Osteocyte (in vitro differentiated cells): ENCODE results near the gene CTTNBP2. TPM values are rescaled to one million over a fixed set of nuclear protein-coding genes. Genes with fewer than 3 reads are reported as not detected.

ENCODE experiments used
- DNase-seq: peaks from one replicate; pipeline ENCODE4 v3.0.0; 2021; ENCODE audit warnings: mixed read lengths; ENCODE audit not compliant: unreplicated experiment; ENCODE audit errors: extremely low spot score
- H3K27ac Mint-ChIP-seq: one replicate; pipeline ENCODE4 v1.8.0; 2021; ENCODE audit warnings: mild to moderate bottlenecking, mixed read lengths; ENCODE audit not compliant: unreplicated experiment
- H3K27me3 Mint-ChIP-seq: one replicate; pipeline ENCODE4 v1.8.0; 2021; ENCODE audit warnings: mixed read lengths; ENCODE audit not compliant: unreplicated experiment
- H3K36me3 Mint-ChIP-seq: one replicate; pipeline ENCODE4 v1.8.0; 2021; ENCODE audit warnings: mixed read lengths; ENCODE audit not compliant: unreplicated experiment
- H3K4me1 Mint-ChIP-seq: one replicate; pipeline ENCODE4 v1.8.0; 2021; ENCODE audit warnings: mixed read lengths; ENCODE audit not compliant: unreplicated experiment
- H3K4me3 Mint-ChIP-seq: one replicate; pipeline ENCODE4 v1.8.0; 2021; ENCODE audit warnings: mild to moderate bottlenecking, moderate library complexity, mixed read lengths; ENCODE audit not compliant: unreplicated experiment
- H3K9me3 Mint-ChIP-seq: one replicate; pipeline ENCODE4 v1.8.0; 2021; ENCODE audit warnings: mixed read lengths; ENCODE audit not compliant: unreplicated experiment
- CTCF ChIP-seq: fragments of 200-600 bp; sonication (generic); IDR thresholded peaks from 2 replicates; pipeline ENCODE4 v1.5.0; 2021; ENCODE audit warnings: antibody characterized with exemption, mild to moderate bottlenecking, moderate library complexity
- total RNA-seq: library from RNA; stranded (reverse); gene quantifications from 2 replicates; pipeline ENCODE4 v1.2.1, GENCODE V29; 2021

CTTNBP2 gene
- total RNA-seq, 1 donor from 2014 or later = 2.3 TPM

DNA sequence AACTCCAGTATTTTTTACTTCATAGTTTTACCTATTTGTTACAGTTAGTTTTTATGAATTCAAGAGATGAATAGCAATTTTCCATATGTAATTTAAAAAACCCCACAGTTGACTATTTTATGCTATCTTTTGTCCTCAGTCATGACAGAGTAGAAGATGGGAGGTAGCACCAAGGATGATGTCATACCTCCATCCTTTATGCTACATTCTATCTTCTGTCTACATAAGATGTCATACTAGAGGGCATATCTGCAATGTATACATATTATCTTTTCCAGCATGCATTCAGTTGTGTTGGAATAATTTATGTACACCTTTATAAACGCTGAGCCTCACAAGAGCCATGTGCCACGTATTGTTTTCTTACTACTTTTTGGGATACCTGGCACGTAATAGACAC lies 209.2 kb downstream of the CTTNBP2 start:
- no peak overlapping the region for H3K27ac Mint-ChIP-seq
- peaks cover 14% of the 10 kb centered on the region for H3K4me1 Mint-ChIP-seq
- no peaks in the 10 kb centered on the region for H3K27me3 Mint-ChIP-seq
- H3K9me3 Mint-ChIP-seq = no peaks in the 10 kb centered on the region
- no peaks in the 10 kb centered on the region for H3K36me3 Mint-ChIP-seq
- no peak for DNase-seq
- no peak overlapping the region for H3K4me3 Mint-ChIP-seq
- TF ChIP-seq CTCF = no peak

- TF ChIP-seq CTCF = no peak
- Mint-ChIP-seq H3K27ac (no peak overlapping the region), H3K4me1 (peaks cover 7% of the 10 kb centered on the region), H3K4me3 (no peak overlapping the region), H3K36me3 (no peaks in the 10 kb centered on the region), H3K27me3 (no peaks in the 10 kb centered on the region), H3K9me3 (no peaks in the 10 kb centered on the region)
- DNase-seq = no peak
These were observed 211.9 kb downstream of the CTTNBP2 start for GRCh38 chr7:117661328-117661727.
